Erythroblast (primary cell): ENCODE measurements around the gene FCRLB.

ENCODE experiments used
- GATA1 ChIP-seq: IDR thresholded peaks from 2 replicates; pipeline ENCODE4 v1.6.1; 2011; ENCODE audit warnings: low read depth, mild to moderate bottlenecking, control low read depth, low read length, moderate library complexity
- POLR2A ChIP-seq: IDR thresholded peaks from 2 replicates; pipeline ENCODE4 v1.6.1; 2011; ENCODE audit warnings: mild to moderate bottlenecking, low read length

GRCh38 chr1:161706113-161706481, 15.2 kb upstream of the FCRLB start:
- no peak for TF ChIP-seq POLR2A
- TF ChIP-seq GATA1 = no peak
